HFFc6 (cell line): ENCODE measurements around the gene DLX4. TPM values are rescaled to one million over a fixed set of nuclear protein-coding genes. Genes with fewer than 3 reads are reported as not detected.

Source experiments
- DNase-seq: peaks from one replicate; pipeline ENCODE4 v3.0.0-alpha.2; 2018
- H3K27ac Mint-ChIP-seq: 2 replicates; pipeline ENCODE4 v1.8.0; 2020; ENCODE audit warnings: mild to moderate bottlenecking, mixed read lengths
- H3K27me3 Mint-ChIP-seq: 2 replicates; pipeline ENCODE4 v1.8.0; 2021; ENCODE audit warnings: mild to moderate bottlenecking, moderate library complexity, mixed read lengths; ENCODE audit not compliant: insufficient read depth
- H3K36me3 Mint-ChIP-seq: 2 replicates; pipeline ENCODE4 v1.8.0; 2021; ENCODE audit warnings: low read depth, mixed read lengths
- H3K4me1 Mint-ChIP-seq: 2 replicates; pipeline ENCODE4 v1.8.0; 2020; ENCODE audit warnings: low read depth, mixed read lengths
- H3K4me3 Mint-ChIP-seq: 2 replicates; pipeline ENCODE4 v1.8.0; 2020; ENCODE audit warnings: mild to moderate bottlenecking, moderate library complexity, mixed read lengths
- H3K9me3 Mint-ChIP-seq: 2 replicates; pipeline ENCODE4 v1.8.0; 2020; ENCODE audit warnings: mild to moderate bottlenecking, mixed read lengths
- CTCF ChIP-seq: fragments of 200-600 bp; sonication (generic); IDR thresholded peaks from 2 replicates; pipeline ENCODE4 v1.5.0; 2021; ENCODE audit warnings: antibody characterized with exemption, mild to moderate bottlenecking
- total RNA-seq, 6 experiments: library from RNA; stranded (reverse); fragmentation: NEBNext Ultra II Directional; extraction: Animal tissue kit (Norgen Biotek cat#: 25700); gene quantifications; 2 replicates in 1 of 6; 3 replicates in 5 of 6; pipeline ENCODE4 v1.2.3, GENCODE V29; 2021

The DLX4 gene
- total RNA-seq, 6 experiments from 2014 or later: not detected

GRCh38 chr17:49925921-49926320 is 43.1 kb upstream of the DLX4 start:
- H3K36me3 Mint-ChIP-seq: no peaks in the 10 kb centered on the region
- H3K4me3 Mint-ChIP-seq: no peak overlapping the region
- DNase-seq: no peak
- H3K4me1 Mint-ChIP-seq: peaks cover 10% of the 10 kb centered on the region
- H3K9me3 Mint-ChIP-seq: no peaks in the 10 kb centered on the region
- peaks cover 67% of the 10 kb centered on the region for H3K27me3 Mint-ChIP-seq
- TF ChIP-seq CTCF: no peak
- no peak overlapping the region for H3K27ac Mint-ChIP-seq

- Mint-ChIP-seq H3K27ac (no peak overlapping the region), H3K27me3 (peaks cover 66% of the 10 kb centered on the region), H3K36me3 (no peaks in the 10 kb centered on the region), H3K4me1 (peaks cover 10% of the 10 kb centered on the region), H3K4me3 (no peak overlapping the region), H3K9me3 (no peaks in the 10 kb centered on the region)
- no peak for DNase-seq
- no peak for TF ChIP-seq CTCF
These were observed 42.1 kb upstream of the DLX4 start for GRCh38 chr17:49926886-49927285.

- DNase-seq: no peak
- TF ChIP-seq CTCF: no peak
- Mint-ChIP-seq H3K27ac (no peak overlapping the region), H3K4me1 (peaks cover 10% of the 10 kb centered on the region), H3K9me3 (no peaks in the 10 kb centered on the region), H3K4me3 (no peak overlapping the region), H3K36me3 (no peaks in the 10 kb centered on the region), H3K27me3 (peaks cover 57% of the 10 kb centered on the region)
These were observed 40.7 kb upstream of the DLX4 start for GRCh38 chr17:49928126-49928800.

GRCh38 chr17:49928837-49929475 is 40.0 kb upstream of the DLX4 start:
- Mint-ChIP-seq H3K36me3 (no peaks in the 10 kb centered on the region), H3K9me3 (no peaks in the 10 kb centered on the region), H3K27me3 (peaks cover 56% of the 10 kb centered on the region), H3K4me1 (peaks cover 10% of the 10 kb centered on the region), H3K27ac (no peak overlapping the region), H3K4me3 (no peak overlapping the region)
- TF ChIP-seq CTCF: no peak
- no peak for DNase-seq

- Mint-ChIP-seq H3K36me3 (no peaks in the 10 kb centered on the region), H3K4me3 (no peak overlapping the region), H3K27ac (no peak overlapping the region), H3K4me1 (peaks cover 10% of the 10 kb centered on the region), H3K27me3 (peaks cover 61% of the 10 kb centered on the region), H3K9me3 (no peaks in the 10 kb centered on the region)
- no peak for TF ChIP-seq CTCF
- no peak for DNase-seq
These were observed 38.1 kb upstream of the DLX4 start for GRCh38 chr17:49930880-49931279.
